ENCODE data around the gene BIN1. TPM values are rescaled to one million over a fixed set of nuclear protein-coding genes. Genes with fewer than 3 reads are reported as not detected.

Gene BIN1
- total and polyA plus RNA-seq, 2 of the 4 experiments (the other 2 are of a cell fraction), result 18.1 to 25.7 TPM

- intact Hi-C loops (cut with micrococcal nuclease), result no loop called here
- TF ChIP-seq NFE2L2 (IDR thresholded peaks at IDR 0.05; ENCODE audit: low read depth, low read length), result no peak
- no peak for TF ChIP-seq RAD21 (IDR thresholded peaks at IDR 0.05; ENCODE audit: low read length)
- no peak for TF ChIP-seq FOS (IDR thresholded peaks at IDR 0.05; ENCODE audit: low read depth, low read length)
- TF ChIP-seq CHD1 (IDR thresholded peaks at IDR 0.05; ENCODE audit: low read depth, low read length), result no peak
- no peak for TF ChIP-seq CEBPB (IDR thresholded peaks at IDR 0.05; ENCODE audit: low read depth, low read length)
- no peak for TF ChIP-seq CTCF (conservative IDR thresholded peaks at IDR 0.05; ENCODE audit: low read depth, low read length)
- TF ChIP-seq POLR2A (IDR thresholded peaks at IDR 0.05; ENCODE audit: low read depth, low read length), result no peak
- TF ChIP-seq MAFK (IDR thresholded peaks at IDR 0.05; ENCODE audit: low read depth, low read length), result no peak
- no peak for TF ChIP-seq RFX5 (IDR thresholded peaks at IDR 0.05; ENCODE audit: low read depth, low read length)
- TF ChIP-seq MAZ (IDR thresholded peaks at IDR 0.05; ENCODE audit: borderline replicate concordance, low read depth, low read length), result no peak
- no peak for TF ChIP-seq USF2 (IDR thresholded peaks at IDR 0.05; ENCODE audit: low read depth, low read length)
- no peak for TF ChIP-seq RCOR1 (IDR thresholded peaks at IDR 0.05; ENCODE audit: insufficient replicate concordance, low read length)
- TF ChIP-seq BHLHE40 (IDR thresholded peaks at IDR 0.05; ENCODE audit: low read depth, low read length), result no peak
- no peak for TF ChIP-seq MXI1 (IDR thresholded peaks at IDR 0.05; ENCODE audit: borderline replicate concordance, low read depth, low read length)
- TF ChIP-seq ELK1 (IDR thresholded peaks at IDR 0.05; ENCODE audit: borderline replicate concordance, low read depth, low read length), result no peak
Observed at GRCh38 chr2:127090281-127091120, 16.5 kb downstream of the BIN1 start.

More at GRCh38 chr2:127090281-127091120, 16.5 kb downstream of the BIN1 start:
- Histone ChIP-seq H3K14ac (replicated peaks; ENCODE audit: low read depth, low read length) (no peak overlapping the region), H4K8ac (ENCODE audit: low read depth in 2 of 2, low read length in 2 of 2) (no peak overlapping the region), H2BK20ac (ENCODE audit: low read depth, low read length) (no peak overlapping the region), H2BK120ac (ENCODE audit: low read depth, low read length) (no peak overlapping the region), H3K36me3 (ENCODE audit: control insufficient read depth, insufficient read depth, low read length) (no peaks in the 10 kb centered on the region), H3K9me3 (ENCODE audit: control insufficient read depth, insufficient read depth, low read length) (no peaks in the 10 kb centered on the region), H3K4me3 (ENCODE audit: insufficient read depth, low read depth, low read length) (no peak overlapping the region), H3K18ac (ENCODE audit: low read depth, low read length) (no peak overlapping the region), H3K4me2 (ENCODE audit: low read depth, low read length) (no peak overlapping the region), H3K9me1 (ENCODE audit: insufficient read depth, low read length) (peaks cover 10% of the 10 kb centered on the region), H2AK5ac (ENCODE audit: low read depth, low read length) (no peak overlapping the region), H3K27ac (ENCODE audit: insufficient read depth, low read length) (no peak overlapping the region), H2BK15ac (ENCODE audit: low read depth, low read length) (no peak overlapping the region), H4K5ac (ENCODE audit: low read depth, low read length) (no peak overlapping the region), H4K91ac (ENCODE audit: insufficient read depth, low read depth, low read length) (no peak overlapping the region), H2AFZ (replicated peaks; ENCODE audit: low read length, poor library complexity) (no peak overlapping the region), H3K9ac (ENCODE audit: low read depth, low read length) (no peak overlapping the region), H4K20me1 (ENCODE audit: insufficient read depth, low read length) (peaks cover 20% of the 10 kb centered on the region; the same call in 1 of the 2 replicates), H3K27me3 (ENCODE audit: control insufficient read depth, insufficient read depth, low read length) (no peaks in the 10 kb centered on the region), H3K79me1 (ENCODE audit: low read depth in 1 of 2, low read length in 2 of 2) (peaks cover 18 to 42% of the 10 kb centered on the region in 2 experiments), H3K56ac (ENCODE audit: extremely low read depth, insufficient read depth, low read length) (no peak overlapping the region), H2BK5ac (ENCODE audit: low read depth, low read length, poor library complexity, severe bottlenecking) (no peak overlapping the region), H3K23ac (ENCODE audit: low read depth, low read length) (no peak overlapping the region), H2AK9ac (replicated peaks; ENCODE audit: low read depth, low read length, poor library complexity) (no peak overlapping the region), H3K4ac (ENCODE audit: low read depth, low read length) (no peak overlapping the region), H3K4me1 (ENCODE audit: control insufficient read depth, insufficient read depth, low read length) (peaks cover 36% of the 10 kb centered on the region)
- no peak for DNase-seq
- WGBS, 2 experiments (ENCODE audit: extremely low coverage in 2 of 2, insufficient read length in 1 of 2), result 58% methylated on average over 7 of the region's 18 CpGs; no CpG with 5 or more reads in 1 of the 2 experiments
- in situ Hi-C loops (cut with MboI; ENCODE audit: low sequenced_read_pairs) (no loop called here), dilution Hi-C loops (cut with HindIII; ENCODE audit: low sequenced_read_pairs, unreplicated experiment) (no loop called here)
- BruUV-seq (replicated peaks), result no TSS peak
- CTCF ChIA-PET, result no interaction called here
- ATAC-seq (ENCODE audit: low read depth), result no peak
- POLR2A ChIA-PET (ENCODE audit: unreplicated experiment), result no interaction called here

All from IMR-90 (cell line).